T follicular helper cell (primary cell): Measurements from ENCODE around the gene TEX10.
"Not testable (repeated sequence)": the region's sequence is repeated elsewhere in the genome, so short reads cannot be mapped to it uniquely, and the experiment has no call there.

ENCODE experiments used
- DNase-seq: peaks from one replicate; pipeline ENCODE4 v3.0.0-alpha.2; 2020; ENCODE audit warnings: low read depth
- total RNA-seq, 2 experiments: gene quantifications; one replicate each; lab custom pipeline; 2026; lab: John Stamatoyannopoulos, UW

Gene TEX10
- total RNA-seq: 52.6 to 73.8 reads per million in 2 experiments

DNA sequence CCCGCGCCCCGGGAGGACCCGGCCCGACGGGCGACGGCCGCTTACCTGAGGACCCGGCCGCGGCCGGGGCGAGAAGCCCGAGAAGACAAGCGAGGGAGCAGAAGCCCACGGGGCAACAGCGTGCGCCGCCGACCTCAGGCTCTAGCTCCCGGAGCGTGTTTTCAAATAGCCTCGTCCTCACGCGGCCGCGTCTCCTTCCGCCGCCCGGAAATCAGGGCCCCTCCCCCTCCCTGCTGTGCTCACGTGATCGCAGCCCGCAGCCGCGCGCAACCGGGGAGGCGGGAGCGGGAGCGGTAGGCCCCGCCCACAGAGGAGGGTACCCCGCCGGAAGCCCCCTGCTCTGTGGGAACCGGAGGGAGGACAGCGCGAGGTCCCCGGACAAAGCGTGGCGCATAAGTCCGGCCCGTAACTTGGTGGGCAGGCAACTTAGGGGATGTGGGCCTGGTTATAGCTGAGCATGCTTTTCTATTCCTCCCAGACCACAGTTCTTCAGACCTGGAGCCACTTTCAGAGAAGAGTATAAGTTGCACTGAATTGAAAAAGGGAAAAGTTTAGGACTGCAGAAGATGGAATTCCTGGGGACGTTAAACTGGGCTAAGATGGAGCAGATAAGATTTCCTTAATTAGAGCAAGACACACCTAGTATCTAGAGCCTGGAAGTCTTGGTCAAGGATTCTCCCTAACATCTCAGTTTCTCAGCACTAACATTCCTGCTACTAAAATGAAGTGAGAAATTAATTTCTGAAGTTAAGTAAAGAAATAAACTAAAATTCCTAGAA is at the start of gene TEX10:
Gene TEX10 (minus strand): TSS at position 216 of the 779 bp plus-strand sequence. CDS start 3,579 bp downstream, outside the sequence.
- DNase-seq: peak; percentile 80

DNA sequence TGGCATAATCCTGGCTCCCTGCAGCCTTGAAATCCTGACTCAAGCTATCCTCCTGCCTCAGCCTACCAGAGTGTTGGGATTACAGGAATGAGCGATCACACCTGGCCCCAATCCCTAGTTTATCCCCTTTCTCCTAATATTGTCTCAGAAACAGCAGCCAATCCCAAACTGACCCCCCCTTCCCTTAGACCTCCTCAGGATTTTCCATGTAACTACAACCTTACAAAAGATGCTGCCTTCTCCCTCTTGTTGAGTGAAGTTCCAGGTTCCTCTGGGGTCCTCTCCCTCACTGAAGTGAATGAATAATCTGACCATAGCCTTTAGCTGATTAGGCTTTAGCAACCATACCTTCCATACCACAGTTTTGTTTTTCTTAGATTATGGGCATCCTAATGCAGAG is 48.3 kb upstream of the TEX10 start:
- DNase-seq: no peak

- no peak for DNase-seq
Measured at GRCh38 chr9:100397529-100398266, 45.0 kb upstream of the TEX10 start.

DNA sequence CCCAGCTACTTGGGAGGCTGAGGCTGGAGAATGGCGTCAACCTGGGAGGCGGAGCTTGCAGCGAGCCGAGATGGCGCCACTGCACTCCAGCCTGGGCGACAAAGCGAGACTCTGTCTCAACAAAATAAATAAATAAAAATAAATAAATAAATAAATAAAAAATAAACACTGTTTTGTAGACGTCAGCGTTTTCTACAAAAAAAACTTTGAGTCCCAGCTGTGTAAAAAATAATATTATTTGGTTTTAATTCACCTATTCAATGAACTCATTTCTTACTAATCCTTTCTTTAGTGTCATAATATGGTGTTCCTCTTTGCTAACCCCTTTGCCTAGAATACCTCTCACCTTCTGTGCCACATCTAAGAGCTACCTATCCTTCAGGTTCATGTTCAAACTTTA is 44.0 kb upstream of the TEX10 start:
- no peak for DNase-seq

DNA sequence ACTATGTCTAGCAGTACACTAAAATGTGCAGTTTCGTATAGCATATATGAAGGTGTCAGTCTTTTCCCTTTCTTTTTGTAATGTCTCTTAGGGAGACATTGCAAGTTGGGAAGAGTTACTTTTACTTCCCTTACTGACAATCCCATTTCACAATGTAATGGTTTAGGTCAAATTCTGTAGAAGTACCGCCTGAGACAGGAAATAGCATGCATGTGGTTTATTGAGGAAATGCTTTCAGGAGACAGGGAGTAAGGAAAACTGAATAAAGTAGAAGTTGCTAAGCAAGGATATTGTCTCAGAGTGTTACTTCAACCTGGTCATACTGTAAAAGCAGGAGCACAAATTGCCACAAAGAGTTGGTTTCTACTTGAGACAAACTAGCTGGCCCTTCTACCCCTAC is 42.1 kb upstream of the TEX10 start:
- no peak for DNase-seq

DNA sequence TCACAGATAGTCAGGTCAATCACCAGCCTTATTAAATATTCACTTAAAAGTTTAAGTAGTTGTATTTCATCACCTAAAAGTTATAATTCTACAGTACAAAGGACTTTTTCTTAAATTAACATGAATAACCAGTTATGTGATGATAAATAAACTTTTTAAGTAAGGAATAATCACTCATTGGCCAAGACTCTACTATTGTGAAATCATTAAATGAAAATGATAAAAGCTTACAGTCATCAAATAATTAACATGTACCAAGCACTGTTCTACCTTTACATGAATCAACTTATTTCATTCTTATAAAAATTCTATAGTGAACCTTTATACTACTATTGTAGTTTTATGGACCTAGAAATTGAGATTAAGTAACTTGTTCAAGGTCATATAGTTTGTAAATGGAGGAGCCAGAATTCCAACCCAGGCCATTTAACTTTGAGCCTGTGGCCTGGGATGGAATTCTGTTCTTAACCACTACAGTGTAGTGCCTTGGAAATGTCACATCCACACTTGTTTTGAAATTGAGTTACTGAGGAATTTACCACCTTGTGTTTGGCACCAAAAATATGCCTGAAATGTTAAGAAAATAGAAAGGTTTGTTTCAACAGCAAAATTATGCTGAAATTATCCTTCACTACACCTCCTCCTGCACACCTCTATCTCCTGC is 41.4 kb upstream of the TEX10 start:
- no peak for DNase-seq

DNA sequence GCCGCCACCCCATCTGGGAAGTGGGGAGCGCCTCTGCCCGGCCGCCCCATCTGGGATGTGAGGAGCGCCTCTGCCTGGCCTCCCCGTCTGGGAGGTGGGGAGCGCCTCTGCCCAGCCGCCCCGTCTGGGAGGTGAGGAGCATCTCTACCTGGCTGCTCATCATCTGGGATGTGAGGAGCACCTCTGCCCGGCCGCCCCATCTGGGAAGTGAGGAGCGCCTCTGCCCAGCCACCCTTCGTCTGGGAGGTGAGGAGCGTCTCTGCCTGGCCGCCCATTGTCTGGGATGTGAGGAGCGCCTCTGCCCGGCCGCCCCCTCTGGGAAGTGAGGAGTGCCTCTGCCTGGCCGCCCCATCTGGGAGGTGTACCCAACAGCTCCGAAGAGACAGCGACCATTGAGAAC is 40.2 kb upstream of the TEX10 start:
- DNase-seq: not testable (repeated sequence)

- DNase-seq: no peak
Measured at GRCh38 chr9:100379862-100380261, 27.1 kb upstream of the TEX10 start.

DNA sequence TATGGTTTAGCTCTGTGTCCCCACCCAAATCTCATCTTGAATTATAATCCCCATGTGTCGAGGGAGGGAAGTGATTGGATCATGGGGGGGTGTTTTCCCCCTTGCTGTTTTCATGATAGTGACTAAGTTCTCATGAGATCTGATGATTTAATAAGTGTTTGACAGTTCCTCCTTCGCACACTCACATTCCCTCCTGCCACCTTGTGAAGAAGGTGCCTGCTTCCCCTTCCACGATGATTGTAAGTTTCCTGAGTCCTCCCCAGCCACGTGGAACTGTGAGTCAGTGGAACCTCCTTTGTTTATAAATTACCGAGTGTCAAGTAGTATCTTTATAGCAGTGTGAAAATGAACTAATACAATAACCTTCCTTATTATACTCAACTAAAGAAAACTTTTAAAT is 24.3 kb upstream of the TEX10 start:
- no peak for DNase-seq

- DNase-seq: no peak
Measured at GRCh38 chr9:100375658-100376057, 22.9 kb upstream of the TEX10 start.

- no peak for DNase-seq
Measured at GRCh38 chr9:100372648-100373047, 19.9 kb upstream of the TEX10 start.

DNA sequence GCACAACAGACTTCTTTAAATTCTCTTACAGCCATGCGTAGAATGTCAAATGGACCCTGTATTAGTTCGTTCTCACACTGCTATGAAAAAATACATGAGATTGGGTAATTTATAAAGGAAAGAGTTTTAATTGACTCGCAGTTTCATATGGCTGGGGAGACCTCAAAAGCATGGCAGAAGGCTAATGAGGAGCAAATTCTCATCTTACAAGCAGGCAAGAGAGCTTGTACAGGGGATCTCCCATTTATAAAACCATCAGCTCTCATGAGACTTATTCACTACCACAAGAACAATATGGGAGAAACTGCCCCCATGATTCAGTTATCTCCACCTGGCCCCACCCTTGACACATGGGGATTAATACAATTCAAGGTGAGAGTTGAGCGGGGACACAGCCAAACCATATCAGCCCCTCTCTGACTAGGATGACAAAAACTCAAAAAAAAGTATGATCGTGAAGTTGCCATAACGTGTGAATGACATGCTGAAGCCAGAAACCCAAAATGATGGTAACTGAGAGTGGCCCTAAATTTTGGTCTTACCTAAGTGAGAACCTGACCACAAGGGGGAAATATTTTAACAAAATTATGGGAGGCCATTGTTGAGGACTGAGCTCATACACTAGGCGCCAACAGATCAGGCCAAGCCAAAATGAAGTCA is 17.5 kb upstream of the TEX10 start:
- no peak for DNase-seq

DNA sequence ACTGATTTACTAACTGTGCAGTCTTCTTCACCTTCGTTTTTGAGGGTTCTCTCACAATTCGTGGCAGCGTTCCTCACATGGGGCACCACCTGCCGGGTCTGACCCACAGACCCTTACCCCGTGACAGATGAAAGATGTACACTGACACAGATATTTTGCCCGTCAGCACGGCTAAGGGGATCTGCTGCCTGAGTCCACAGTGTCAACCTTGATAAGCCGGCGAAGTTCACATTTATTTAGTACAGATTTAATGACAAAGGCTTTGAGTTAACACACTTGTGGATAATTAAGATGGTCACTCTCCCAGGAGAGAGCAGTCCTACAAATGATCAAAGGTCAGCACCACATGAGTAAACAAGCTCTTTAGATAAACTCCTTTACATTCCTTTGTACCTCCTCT is 15.9 kb upstream of the TEX10 start:
- DNase-seq: no peak

GRCh38 chr9:100366121-100366520 is 13.4 kb upstream of the TEX10 start:
- no peak for DNase-seq

- DNase-seq: no peak
Measured at GRCh38 chr9:100364013-100364412, 11.3 kb upstream of the TEX10 start.

- DNase-seq: no peak
Measured at GRCh38 chr9:100359057-100359456, 6.3 kb upstream of the TEX10 start.

DNA sequence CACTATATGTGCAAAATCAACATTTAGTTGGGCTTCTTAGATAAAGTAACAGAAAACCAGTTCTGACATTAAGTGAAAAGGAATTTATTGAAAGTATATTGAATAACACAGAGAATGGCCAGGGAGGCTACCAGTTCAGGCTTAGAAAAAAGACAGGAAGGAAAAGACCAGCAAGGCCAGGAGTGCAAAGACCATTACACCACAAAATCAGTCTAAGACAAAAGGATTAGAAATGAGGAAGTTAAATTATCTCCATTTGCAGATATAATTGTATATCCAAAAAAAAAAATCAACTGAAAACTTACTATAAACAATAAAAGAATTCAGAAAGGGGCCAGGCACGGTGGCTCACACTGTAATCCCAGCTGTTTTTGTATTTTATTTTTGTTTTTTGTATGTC is 4.8 kb upstream of the TEX10 start:
- no peak for DNase-seq

DNA sequence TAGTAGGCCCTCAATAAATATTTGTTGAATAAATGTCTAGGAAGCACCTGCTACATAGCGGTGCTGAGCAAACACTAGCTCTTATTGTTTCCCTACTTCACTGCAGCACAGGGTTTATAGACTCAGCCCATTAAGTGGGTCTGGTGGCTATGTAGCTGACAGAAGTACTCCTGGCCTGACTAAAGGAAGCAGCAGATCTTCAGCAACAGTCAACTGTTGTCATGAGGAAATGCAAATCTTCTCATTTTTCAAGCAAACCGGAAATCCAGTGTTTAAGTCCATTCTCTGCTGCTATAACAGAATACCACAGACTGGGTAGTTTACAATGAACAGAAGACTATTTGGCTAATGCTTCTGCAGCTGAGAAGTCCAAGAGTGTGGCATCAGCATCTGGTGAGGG is 2.8 kb upstream of the TEX10 start:
- no peak for DNase-seq

DNA sequence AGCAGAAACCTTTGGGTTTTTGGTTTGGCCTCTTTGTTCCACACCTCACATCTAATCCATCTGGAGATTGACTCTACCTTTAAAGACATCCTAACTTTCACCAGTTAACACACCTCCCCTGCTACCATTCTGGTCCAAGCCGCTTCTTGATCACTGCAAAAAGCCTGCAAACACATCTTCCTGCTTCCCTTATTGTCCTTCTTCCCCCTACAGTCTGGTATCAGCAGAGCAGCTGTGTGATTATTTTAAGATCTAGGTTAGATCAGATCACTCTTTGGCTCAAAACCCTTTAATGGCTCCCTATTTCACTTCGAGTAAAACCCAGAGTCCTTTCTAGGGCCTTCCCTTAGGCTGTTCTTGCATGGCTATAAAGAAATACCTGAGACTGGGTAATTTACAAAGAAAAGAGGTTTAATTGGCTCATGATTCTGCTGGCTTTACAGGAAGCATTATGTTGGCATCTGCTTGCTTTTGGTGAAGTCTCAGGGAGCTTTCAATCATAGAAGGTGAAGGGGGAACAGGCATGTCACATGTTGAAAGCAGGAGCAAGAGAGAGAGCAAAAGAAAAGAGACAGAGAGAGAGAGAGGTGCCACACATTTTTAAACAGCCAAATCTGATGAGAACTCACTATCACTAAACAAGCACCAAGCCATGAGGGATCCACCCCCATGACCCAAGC is 1.5 kb upstream of the TEX10 start:
- DNase-seq: no peak

DNA sequence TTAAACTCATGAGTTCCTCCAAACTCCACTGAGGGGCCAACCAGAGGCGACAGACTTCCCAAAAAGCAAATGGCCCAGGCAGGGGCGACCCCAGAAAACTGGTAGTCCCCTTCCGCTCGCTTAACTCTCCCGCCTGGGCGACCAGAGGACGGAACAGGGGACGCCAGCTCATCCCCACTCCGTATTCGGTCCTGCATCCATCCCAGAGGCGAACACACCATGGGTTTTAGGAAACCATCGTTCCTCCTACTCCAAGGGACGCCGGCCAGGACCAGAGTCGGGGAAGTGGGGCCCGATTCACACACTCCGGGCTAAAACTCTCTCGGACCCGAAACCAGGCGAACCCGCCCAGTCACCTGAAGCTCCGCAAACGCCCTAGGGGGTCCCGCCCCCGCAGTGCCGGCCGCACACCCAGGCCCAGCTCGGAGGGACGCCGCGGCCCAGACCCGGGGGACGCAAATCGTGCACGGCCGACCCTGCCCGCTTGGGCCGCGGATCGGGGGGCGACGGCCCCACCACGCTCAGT is 478 bp downstream of the TEX10 start:
- no peak for DNase-seq

DNA sequence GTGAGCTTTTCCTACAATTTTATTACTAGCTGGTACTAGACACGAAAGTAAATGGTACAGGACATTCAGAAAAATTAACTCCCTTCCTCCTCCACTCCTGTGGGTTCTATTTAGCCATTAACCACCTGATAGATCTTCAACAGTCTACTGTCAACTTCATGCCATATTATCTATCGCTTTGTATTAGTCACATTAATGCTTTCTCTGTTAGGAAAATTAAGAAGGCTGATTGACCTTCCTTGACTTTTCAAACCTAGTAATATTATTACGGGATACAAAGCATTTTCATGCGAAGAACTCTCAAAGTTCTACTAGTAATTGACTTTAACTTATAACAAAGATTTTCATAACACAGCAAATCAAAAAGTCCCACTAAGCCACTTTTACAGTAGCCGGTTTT is 1.2 kb downstream of the TEX10 start:
- DNase-seq: no peak
